Stromal cell of bone marrow (primary cell): ENCODE measurements around the gene RFC1.
"Not testable (repeated sequence)": the region's sequence is repeated elsewhere in the genome, so short reads cannot be mapped to it uniquely, and the experiment has no call there.

Source experiments
- DNase-seq: peaks from one replicate; pipeline ENCODE4 v3.0.0-alpha.2; 2012; ENCODE audit warnings: low read depth

The RFC1 gene

DNA sequence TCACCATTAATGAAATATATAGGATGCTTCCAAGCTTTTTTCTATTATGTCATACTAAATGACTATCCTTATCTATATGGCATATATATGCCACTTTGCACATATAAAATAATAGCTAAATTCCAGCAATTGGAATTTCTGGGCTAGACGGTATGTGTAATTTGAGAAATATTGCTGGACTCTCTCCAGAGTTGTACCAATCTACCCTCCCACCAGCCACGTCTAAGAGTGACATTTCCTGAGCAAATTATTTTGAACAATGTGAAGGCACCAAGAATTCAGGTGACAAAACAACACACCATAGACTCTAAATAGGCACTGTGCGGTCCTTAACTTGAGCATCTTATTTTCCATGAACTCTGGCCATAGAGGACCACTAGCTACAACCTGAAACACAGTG, 62.3 kb downstream of the RFC1 start:
- DNase-seq, result no peak

DNA sequence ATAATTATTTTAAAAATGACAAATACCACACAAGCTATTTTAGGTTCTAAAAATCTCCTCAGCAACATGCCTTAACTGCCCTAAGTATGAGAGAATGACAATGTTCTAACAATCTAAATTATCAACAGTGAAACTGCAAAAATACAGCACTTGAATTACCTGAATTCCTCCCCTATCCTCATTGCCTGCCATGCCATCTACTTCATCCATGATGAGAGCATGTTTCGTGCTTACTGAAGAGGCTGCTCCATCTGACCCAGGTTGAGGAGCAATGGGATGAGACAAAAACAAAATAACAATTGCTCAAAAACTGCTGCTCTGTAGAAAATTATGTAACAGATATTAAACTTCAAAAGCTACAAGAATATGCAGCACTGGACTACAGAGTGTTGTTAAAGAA, 63.3 kb downstream of the RFC1 start:
- no peak for DNase-seq

DNA sequence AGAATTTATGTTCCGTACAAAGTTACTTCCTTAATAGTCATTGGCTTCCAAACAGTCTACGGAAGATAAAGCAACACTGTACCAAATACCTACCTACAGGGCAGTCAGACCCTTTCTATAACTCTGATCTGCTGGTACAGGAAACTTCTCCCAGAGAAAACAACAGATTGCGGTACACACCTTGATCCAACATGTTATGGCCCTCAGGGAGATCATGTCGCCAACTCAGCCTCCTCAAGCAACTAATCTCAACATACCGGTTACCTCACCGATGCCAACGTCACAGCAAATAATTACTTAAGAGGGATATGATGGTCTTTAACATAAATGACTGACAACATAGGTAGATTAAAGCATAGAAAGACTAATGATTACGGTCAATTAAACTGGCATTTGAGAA, 70.4 kb downstream of the RFC1 start:
- no peak for DNase-seq

DNA sequence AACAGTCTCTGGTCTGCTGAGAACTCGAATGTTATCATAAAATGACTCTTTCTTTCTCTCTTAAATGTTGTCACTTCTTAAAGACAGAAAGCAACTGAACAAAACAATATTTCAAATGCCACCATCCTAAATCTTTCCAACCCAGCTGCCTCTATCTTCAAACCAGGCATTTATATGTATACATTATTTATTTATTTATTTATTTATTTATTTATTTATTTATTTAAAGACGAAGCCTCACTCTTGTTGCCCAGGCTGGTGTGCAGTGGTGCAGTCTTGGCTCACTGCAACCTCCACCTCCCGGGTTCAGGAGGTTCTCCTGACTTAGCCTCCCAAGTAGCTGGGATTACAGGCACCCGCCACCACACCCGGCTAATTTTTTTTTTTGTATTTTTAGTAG, 73.7 kb downstream of the RFC1 start:
- not testable (repeated sequence) for DNase-seq

DNA sequence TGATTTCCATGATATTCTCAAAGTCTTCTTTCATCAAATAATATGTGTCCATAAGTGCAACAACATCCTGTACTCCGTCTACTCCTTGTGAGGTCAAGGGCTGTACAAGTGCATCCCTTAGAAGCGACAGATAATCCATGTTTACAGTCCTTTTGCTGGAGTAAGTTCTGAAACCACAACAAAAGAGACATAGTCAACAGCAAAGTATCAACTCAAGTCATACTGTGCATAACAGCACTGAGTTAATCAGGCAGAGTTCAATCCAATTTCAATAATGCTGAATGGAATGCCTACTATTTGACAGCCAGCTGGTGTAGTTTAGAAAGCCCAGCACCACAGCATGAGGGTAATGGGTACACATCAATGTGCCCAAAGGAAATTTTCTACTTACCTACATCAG, 74.5 kb downstream of the RFC1 start:
- DNase-seq, result no peak

DNA sequence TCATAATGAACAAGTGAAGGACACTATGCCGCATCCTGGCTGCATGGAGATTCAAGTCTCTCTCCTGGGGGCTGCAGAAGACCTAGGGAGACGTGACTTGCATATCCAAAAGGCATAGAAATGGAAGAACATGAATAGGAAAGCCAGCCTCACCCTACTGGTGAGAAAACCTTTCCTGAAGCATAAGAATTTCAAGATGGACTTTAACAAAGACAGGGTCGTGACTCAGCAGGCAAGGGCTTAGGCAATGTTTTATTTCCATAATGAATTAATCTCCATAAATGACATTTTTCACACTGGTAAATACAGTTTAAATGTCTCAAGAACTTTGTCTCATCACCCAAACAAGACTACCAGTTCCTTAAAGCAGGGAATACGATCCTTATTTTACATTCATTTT, 78.9 kb downstream of the RFC1 start:
- no peak for DNase-seq

DNA sequence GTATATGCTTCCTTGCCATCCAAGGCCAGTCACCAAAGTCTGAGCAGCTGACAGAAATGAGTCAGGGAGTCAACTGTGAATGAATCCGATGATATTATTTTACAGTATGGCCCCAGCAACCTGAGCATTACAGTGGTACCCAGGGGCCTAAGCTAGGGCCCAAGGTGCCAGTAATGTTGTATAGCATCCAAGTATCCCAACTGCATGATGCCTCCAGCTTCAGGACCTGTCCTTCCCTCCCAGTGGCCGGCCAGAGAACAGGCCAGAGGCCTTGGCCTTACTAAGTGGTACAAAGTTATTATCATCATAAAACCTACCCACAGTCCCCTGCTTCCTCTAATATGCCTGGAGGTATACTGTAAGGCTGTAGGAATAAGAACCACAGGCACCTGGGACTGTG, 79.9 kb downstream of the RFC1 start:
- DNase-seq, result no peak

DNA sequence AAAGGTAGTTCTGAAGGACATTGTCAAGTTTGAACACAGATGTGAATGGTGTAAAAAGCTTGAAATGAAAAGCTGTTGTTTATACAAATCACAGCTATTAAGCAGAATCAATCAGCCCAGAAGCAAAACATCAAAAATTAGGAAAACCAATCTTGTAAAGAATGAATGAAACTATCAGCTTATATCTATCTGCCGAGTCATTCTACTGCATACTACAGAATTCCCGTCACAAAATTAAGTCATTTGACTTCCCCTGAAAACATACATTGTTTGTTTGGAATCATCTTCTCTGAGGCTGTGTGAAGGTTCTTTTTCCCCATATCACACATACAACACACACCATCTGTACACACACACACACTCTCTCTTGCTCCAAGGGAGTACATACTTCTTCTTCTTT, 80.3 kb downstream of the RFC1 start:
- DNase-seq, result no peak

DNA sequence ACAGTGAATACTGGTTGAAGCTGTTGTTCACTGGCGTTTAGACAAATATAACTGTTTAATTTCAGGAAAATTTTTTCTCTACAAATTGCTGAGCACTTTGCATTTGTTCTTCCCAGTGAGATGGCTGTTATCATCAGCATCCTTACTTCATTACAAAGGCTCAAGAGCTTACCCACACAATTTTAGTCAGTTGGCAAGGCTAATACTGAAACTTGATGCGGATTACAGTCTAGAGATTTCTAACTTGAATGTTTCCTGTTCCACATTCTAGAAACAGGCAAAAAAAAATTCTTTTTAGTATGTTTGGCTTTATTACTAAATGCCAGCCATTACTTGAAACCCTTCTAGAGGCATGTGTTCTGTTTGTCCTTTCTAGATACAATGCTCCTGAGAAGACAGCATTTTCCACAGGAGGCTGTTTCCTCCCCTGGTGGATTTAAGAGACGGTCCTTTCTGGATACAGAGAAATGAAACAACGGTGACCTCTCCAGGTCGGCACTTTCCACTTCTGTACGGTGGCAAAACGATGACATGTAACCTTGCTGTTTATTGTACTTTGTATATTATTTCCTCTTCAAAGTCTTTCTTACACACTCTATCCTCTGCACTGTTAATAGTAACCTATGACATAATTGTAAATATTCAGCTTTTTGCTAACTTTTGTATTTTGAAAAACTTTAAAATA, 80.9 kb downstream of the RFC1 start:
- no peak for DNase-seq

DNA sequence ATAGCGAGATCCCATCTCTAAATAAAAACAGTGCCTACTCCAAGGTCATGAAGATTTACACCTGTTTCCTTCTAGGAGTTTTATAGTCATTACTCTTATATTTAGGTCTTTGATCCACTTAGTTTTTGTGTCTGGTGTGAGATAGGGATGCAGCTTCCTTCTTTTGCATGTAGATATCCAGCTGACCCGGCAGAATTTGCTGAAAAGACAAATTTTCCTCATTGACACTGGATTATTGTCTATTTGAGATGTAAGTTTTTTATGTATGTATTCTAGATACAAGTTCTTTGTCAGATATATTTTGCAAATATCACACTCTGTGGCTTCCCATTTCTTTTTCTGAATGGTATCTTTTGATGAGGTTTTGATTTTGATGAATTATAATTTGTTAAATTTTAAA, 85.4 kb downstream of the RFC1 start:
- no peak for DNase-seq

DNA sequence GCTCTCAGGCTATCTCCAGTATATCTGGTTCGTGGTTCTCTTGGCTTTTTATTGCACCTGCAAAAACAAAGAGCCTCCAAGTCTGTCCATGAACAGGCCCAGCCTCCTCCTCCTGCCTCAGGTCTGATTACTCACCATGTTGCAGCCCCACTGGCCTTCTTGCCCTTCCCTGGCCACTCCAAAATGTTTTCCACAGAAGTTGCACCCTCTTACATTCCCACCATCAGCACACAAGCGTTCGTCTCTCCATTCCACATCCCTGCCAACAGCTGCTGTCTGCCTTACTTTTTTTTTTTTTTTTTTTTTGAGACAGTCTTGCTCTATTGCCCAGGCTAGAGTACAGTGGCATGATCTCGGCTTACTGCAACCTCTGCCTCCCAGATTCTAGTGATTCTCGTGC, 86.7 kb downstream of the RFC1 start:
- no peak for DNase-seq

DNA sequence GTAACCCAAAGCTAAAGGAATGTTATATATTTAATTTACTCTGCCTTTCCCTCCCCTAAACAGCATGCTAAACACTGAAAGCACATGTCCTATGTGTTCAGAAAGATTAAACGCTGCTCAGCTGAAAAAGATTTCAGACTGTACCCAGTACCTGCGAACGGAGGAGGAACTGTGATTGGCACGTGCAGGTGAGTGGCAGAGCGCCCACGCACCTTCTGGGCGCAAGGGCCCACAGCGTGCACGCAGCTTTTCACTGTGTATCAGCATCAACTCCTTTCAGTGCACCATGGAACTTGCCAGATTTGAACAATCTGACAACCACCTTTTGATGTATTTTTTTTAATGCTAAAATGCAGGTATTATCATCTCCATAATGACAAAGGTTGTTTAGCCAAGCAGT, 87.7 kb downstream of the RFC1 start:
- DNase-seq, result no peak

DNA sequence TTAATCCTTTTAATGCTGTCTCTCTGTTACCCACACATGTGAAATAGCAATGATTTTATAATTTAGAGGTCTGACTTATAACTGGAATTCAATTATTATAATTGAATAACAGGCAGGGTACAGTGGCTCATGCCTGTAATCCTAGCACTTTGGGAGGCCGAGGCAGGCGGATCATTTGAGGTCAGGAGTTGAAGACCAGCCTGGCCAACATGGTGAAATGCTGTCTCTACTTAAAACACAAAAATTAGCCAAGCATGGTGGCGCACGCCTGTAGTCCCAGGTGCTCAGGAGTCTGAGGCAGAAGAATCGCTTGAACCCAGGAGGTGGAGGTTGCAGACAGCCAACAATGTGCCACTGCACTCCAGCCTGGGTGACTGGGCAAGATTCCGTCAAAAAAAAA, 88.5 kb downstream of the RFC1 start:
- DNase-seq, result not testable (repeated sequence)

DNA sequence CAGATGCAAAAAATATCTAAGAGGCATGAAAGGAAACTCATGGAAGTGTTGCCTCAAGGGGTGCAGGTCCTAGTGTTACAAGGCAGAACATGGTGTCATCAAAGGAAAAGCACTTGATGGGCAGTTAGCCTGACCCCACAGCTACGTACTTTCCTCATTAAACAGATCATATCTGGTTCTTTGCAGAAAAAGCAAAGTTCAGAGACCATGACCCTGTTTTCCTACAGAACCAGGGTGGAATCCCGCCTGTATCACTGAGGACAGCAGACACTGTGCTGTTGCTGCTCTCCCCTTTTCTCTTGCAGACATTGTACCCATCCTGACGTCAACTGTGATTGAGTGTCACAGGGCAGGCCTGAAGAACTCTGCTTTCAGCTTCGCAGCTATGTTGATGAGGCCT, 91.7 kb downstream of the RFC1 start:
- no peak for DNase-seq

DNA sequence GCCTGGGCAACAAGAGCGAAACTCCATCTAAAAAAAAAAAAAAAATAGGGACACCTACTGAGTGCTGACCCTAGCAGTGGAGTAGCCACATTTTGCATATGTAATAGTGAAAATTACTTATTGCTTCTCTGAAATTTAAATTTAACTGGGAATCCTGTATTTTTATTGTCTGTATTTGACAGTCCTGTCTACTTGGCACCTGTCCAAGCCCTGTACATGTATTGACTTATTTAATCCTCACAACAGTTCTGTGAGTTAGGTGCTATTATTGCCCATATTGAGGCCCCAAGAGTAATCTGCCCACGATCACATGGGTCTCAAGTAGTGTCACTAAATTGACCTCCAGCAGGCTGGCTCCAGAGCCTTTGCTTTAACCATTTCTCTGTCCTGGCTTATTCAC, 102.3 kb downstream of the RFC1 start:
- no peak for DNase-seq

DNA sequence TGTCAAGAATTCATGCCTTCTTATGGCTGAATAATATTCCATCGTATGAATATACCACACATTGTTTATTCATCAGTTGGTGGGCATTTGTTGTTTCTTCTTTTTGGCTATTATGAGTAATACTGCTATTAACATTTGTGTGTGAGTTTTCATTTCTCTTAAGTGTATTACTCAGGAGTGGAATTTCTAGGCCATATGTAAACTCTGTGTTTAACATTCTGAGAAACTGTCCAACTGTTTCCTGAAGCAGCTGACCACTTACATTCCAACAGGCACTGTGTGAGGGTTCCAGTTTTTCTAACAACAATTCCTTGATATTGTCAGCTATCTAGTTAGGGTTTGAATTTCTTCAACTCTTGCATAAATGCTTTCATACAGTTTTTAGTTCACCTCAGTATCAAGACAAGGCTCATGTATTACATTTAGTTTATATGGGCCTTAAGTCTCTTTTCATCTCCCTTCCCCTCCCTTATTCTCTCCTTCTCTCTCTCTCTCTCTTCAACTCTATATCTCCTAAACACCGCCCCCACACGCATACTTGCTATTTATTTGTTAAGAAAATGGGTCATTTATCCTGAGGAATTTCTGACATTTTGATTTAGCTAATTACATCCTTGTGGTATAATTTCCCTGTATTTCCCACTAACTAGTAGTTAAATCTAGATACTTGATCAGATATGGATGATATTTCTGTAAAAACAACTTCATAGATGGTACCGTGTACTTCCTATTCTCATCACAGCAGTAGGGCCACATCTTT, 106.4 kb downstream of the RFC1 start:
- no peak for DNase-seq

DNA sequence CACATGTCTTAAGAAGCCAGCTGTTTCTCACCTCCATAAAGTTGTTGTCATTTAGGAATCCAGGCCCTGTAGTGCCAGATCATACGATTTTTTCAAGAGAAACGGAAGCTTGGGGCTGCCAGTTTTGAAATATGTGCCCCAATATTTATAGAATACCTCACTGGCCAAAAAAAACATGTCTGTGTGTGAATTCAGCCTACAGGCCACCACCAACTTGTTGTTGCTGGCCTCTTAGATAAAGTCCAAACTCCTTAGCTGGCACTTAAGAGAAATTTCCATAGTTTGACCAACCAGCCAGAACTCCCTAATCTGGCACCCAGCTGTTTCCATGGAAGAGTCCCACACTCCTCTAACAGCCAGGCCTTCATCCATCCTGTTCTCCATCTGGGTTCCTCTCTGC, 109.7 kb downstream of the RFC1 start:
- peak; percentile 25 for DNase-seq

DNA sequence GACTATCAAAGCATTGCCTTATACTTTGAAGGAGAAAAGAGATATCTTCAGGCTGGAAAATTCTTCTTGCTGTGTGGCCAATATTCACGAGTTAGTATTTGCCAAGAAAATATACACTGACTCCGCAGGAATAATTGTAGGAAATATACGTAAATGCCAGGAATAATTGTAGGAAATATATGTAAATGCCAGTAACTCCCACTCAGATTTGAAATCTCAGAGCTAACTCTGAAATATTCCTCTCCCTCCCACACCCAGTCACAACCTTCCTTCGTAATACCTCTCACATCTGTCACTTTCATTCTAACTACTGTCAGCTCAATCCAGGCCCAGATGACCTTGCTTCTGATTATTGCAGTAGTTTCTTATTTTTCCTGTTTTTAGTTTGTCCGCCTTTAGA, 110.3 kb downstream of the RFC1 start:
- no peak for DNase-seq

DNA sequence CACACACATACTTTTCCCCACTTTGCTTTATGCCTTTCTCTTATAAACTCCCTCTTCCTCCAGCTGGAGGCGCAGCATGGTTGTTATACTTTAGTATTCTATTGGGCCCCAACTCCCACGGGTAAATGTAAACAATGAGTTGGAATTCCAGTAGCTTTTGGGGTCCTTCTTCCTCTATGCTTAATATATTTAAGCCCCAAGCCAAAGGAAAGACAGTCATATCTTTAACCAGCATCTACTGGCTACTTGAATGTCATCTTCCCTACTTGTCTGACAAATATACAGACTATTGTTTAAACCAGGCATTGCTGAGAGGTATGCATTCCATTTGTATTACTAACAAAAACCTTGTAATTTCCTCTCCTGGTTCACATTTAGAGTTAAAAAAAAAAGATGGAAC, 110.9 kb downstream of the RFC1 start:
- DNase-seq, result no peak

DNA sequence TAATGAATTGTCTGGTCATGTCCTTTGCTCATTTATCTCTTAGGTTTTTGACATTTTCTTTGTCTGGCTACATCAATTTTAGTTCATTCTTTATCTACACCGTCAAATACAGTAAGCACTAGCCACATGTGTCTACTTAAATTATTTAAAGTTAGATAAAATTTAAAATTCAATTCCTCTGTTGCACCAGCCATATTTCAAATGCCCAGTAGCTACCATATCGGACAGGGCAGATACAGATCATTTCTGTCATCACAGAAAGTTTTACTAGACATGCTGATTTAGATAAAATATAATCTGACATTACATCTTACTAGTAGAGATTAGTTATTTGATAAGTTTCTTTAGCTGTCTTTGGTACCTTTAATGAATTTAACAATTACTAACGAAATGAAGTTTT, 122.7 kb downstream of the RFC1 start:
- no peak for DNase-seq
